Transverse colon (tissue), 4 donors: ENCODE data around the gene WDR27. TPM values are rescaled to one million over a fixed set of nuclear protein-coding genes. Genes with fewer than 3 reads are reported as not detected.
"Not testable (repeated sequence)": the region's sequence is repeated elsewhere in the genome, so short reads cannot be mapped to it uniquely, and the experiment has no call there.

Experiments
- DNase-seq: peaks from one replicate; pipeline ENCODE4 v3.0.0-alpha.2; 2019
- H3K27ac ChIP-seq, 4 donors: fragments of 200-600 bp; sonication (generic); 2 replicates each; pipeline ENCODE4 v1.5.1; 2016 to 2018; ENCODE audit warnings: inconsistent platforms in 4 of 4
- H3K27me3 ChIP-seq: fragments of 200-600 bp; sonication (generic); 2 replicates; pipeline ENCODE4 v1.5.1; 2017; ENCODE audit warnings: inconsistent platforms
- H3K36me3 ChIP-seq, 4 donors: fragments of 200-600 bp; sonication (generic); 2 replicates each; pipeline ENCODE4 v1.5.1; 2017 to 2019; ENCODE audit warnings: inconsistent platforms in 4 of 4
- H3K4me1 ChIP-seq, 4 donors: fragments of 200-600 bp; sonication (generic); 2 replicates each; pipeline ENCODE4 v1.5.1; 2017 to 2020; ENCODE audit warnings: inconsistent platforms in 4 of 4
- H3K4me3 ChIP-seq, 4 donors: fragments of 200-600 bp; sonication (generic); 1 replicate in 1 of 4; 2 replicates in 3 of 4; pipeline versions ENCODE4 v1.5.1 to v1.6.1; 2017 to 2019; ENCODE audit warnings: inconsistent platforms in 4 of 4
- H3K9me3 ChIP-seq, 2 donors: fragments of 200-600 bp; sonication (generic); 2 replicates each; pipeline ENCODE4 v1.5.1; 2017 to 2019; ENCODE audit warnings: inconsistent platforms in 2 of 2
- EP300 ChIP-seq: sonication (generic); formaldehyde crosslinking; IDR thresholded peaks from one replicate; pipeline ENCODE4 v1.6.1; 2017; ENCODE audit warnings: antibody characterized with exemption, low read depth
- POLR2A ChIP-seq: fragments of 450-650 bp; IDR thresholded peaks from one replicate; pipeline ENCODE4 v1.6.1; 2016; ENCODE audit warnings: antibody characterized with exemption, mild to moderate bottlenecking, moderate library complexity
- POLR2AphosphoS5 ChIP-seq, 3 donors: sonication (generic); formaldehyde crosslinking; IDR thresholded peaks; one replicate each; pipeline ENCODE4 v1.6.1; 2016; ENCODE audit warnings: antibody characterized with exemption in 3 of 3
- WGBS, 2 donors: methylation state at CpG; one replicate each; pipeline ENCODE4 v1.1.5; 2018; ENCODE audit warnings: low coverage in 1 of 2; 5-methylcytosine and 5-hydroxymethylcytosine counted together
- in situ Hi-C, 4 donors: fragments of 200-750 bp; cut with MboI; loops; one replicate each; pipeline versions ENCODE4 v1.15.0 to v1.15.1; 2017; ENCODE audit warnings: low sequenced_read_pairs in 3 of 4, low pct_ligation_motif_present in 1 of 4, low pct_unique_long_range_greater_than_20kb in 1 of 4
- intact Hi-C: fragments of 100-400 bp; cut with DNase I; formaldehyde crosslinking; loops from one replicate; pipeline ENCODE4 v1.15.1; 2023; ENCODE audit warnings: low total_unique reads
- total RNA-seq, 4 donors: library from RNA; depleted of rRNA; stranded (reverse); fragments of >200 nt; gene quantifications; one replicate each; pipeline ENCODE4 v1.1.0, GENCODE V29; 2016
- TF ChIP-seq, protein P1 (sequence below), 5 experiments: fragments of 200-600 bp in 3 of 5; fragments of 450-650 bp in 2 of 5; sonication (generic) in 3 of 5; IDR thresholded peaks; 1 replicate in 2 of 5; 2 replicates in 3 of 5; pipeline ENCODE4 v1.5.1; 2016 to 2017; ENCODE audit warnings: antibody characterized with exemption in 5 of 5, inconsistent platforms in 3 of 5, mild to moderate bottlenecking in 2 of 5, moderate library complexity in 1 of 5

The WDR27 gene
- total RNA-seq, 4 donors from 2014 or later, result 44.9 to 75.0 (median 57.0) TPM

GRCh38 chr6:169646906-169647567 lies 54.8 kb downstream of the WDR27 start:
- DNase-seq, result no peak
- Histone ChIP-seq H3K27me3 (no peaks in the 10 kb centered on the region), H3K4me3 (no peak overlapping the region), H3K9me3 (no peaks in the 10 kb centered on the region), H3K27ac (no peak overlapping the region), H3K4me1 (no peaks in the 10 kb centered on the region), H3K36me3 (no peaks in the 10 kb centered on the region)
- in situ Hi-C loops, result no loop called here
- TF ChIP-seq POLR2A (no peak), POLR2AphosphoS5 (IDR thresholded peaks at IDR 0.05) (no peak), EP300 (no peak)
- TF ChIP-seq, protein P1, sequence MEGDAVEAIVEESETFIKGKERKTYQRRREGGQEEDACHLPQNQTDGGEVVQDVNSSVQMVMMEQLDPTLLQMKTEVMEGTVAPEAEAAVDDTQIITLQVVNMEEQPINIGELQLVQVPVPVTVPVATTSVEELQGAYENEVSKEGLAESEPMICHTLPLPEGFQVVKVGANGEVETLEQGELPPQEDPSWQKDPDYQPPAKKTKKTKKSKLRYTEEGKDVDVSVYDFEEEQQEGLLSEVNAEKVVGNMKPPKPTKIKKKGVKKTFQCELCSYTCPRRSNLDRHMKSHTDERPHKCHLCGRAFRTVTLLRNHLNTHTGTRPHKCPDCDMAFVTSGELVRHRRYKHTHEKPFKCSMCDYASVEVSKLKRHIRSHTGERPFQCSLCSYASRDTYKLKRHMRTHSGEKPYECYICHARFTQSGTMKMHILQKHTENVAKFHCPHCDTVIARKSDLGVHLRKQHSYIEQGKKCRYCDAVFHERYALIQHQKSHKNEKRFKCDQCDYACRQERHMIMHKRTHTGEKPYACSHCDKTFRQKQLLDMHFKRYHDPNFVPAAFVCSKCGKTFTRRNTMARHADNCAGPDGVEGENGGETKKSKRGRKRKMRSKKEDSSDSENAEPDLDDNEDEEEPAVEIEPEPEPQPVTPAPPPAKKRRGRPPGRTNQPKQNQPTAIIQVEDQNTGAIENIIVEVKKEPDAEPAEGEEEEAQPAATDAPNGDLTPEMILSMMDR (IDR thresholded peaks at IDR 0.05), result no peak
- intact Hi-C loops, result no loop called here
- 92 to 96% methylated on average over 9 to 19 of the region's 19 CpGs for WGBS, 2 donors

- H3K36me3 ChIP-seq, in situ Hi-C loops, H3K4me1 ChIP-seq, intact Hi-C loops, H3K27me3 ChIP-seq, H3K9me3 ChIP-seq, DNase-seq, H3K4me3 ChIP-seq, H3K27ac ChIP-seq: not testable (repeated sequence)
- 92 to 97% methylated on average over 5 of the region's 5 CpGs for WGBS, 2 donors
Observed at GRCh38 chr6:169645459-169645858, 56.4 kb downstream of the WDR27 start.

GRCh38 chr6:169643521-169643920 lies 58.3 kb downstream of the WDR27 start:
- Histone ChIP-seq H3K27me3 (no peaks in the 10 kb centered on the region), H3K27ac (no peak overlapping the region), H3K9me3 (no peaks in the 10 kb centered on the region), H3K36me3 (no peaks in the 10 kb centered on the region), H3K4me3 (no peak overlapping the region), H3K4me1 (no peaks in the 10 kb centered on the region)
- TF ChIP-seq EP300, result no peak
- no peak for TF ChIP-seq POLR2A
- TF ChIP-seq, protein P1 (IDR thresholded peaks at IDR 0.05), result no peak
- no peak for TF ChIP-seq POLR2AphosphoS5 (IDR thresholded peaks at IDR 0.05)
- in situ Hi-C loops, result no loop called here
- 89 to 100% methylated on average over 1 of the region's 1 CpG for WGBS, 2 donors
- DNase-seq, result no peak
- intact Hi-C loops, result no loop called here

DNA sequence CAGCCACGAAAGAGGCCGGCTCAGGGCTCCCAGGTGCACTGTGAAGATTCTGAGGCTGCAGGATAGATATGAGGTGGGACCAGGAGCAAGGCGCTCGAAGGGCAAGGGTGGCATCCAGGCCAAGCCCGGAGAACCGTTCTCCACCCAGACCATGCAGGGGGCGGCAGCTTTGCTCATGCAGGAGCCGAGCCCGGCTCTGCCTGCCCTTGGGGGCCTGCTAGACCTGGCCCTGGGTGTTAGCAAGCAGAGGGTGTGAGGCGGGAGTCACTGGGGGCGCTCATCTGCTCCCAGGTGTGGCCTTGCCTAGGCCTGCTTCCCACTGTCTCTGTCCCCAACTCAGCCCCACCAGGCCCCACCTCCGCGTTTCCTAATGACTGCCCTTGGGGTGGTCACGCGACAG lies 59.4 kb downstream of the WDR27 start:
- WGBS, 2 donors, result 92% methylated on average over 15 of the region's 15 CpGs; no CpG with 5 or more reads in 1 of the 2 donors
- no peaks in the 10 kb centered on the region for H3K9me3 ChIP-seq
- no peak overlapping the region for H3K27ac ChIP-seq
- H3K27me3 ChIP-seq, result no peaks in the 10 kb centered on the region
- intact Hi-C loops (no loop called here), in situ Hi-C loops (no loop called here)
- no peaks in the 10 kb centered on the region for H3K4me1 ChIP-seq
- no peak overlapping the region for H3K4me3 ChIP-seq
- TF ChIP-seq, protein P1 (IDR thresholded peaks at IDR 0.05), result no peak
- TF ChIP-seq EP300 (no peak), POLR2A (no peak)
- no peak for DNase-seq
- no peaks in the 10 kb centered on the region for H3K36me3 ChIP-seq
